Measurements from ENCODE around the gene TIPARP. TPM values are rescaled to one million over a fixed set of nuclear protein-coding genes. Genes with fewer than 3 reads are reported as not detected.

The TIPARP gene
- total RNA-seq, 4 donors from 2014 or later: 23.3 to 65.0 (median 31.2) TPM

- peaks cover 42 to 55% of the 10 kb centered on the region in 2 donors for H3K4me1 ChIP-seq
- H3K27ac ChIP-seq: no peak overlapping the region
- no peak overlapping the region for H3K4me3 ChIP-seq (replicated peaks in 1 of 3)
- no peaks in the 10 kb centered on the region for H3K9me3 ChIP-seq
- DNase-seq: no peak
- peaks cover 0 to 8% of the 10 kb centered on the region in 2 donors for H3K36me3 ChIP-seq
- TF ChIP-seq POLR2A (IDR thresholded peaks at IDR 0.05): no peak
- TF ChIP-seq, protein P1, sequence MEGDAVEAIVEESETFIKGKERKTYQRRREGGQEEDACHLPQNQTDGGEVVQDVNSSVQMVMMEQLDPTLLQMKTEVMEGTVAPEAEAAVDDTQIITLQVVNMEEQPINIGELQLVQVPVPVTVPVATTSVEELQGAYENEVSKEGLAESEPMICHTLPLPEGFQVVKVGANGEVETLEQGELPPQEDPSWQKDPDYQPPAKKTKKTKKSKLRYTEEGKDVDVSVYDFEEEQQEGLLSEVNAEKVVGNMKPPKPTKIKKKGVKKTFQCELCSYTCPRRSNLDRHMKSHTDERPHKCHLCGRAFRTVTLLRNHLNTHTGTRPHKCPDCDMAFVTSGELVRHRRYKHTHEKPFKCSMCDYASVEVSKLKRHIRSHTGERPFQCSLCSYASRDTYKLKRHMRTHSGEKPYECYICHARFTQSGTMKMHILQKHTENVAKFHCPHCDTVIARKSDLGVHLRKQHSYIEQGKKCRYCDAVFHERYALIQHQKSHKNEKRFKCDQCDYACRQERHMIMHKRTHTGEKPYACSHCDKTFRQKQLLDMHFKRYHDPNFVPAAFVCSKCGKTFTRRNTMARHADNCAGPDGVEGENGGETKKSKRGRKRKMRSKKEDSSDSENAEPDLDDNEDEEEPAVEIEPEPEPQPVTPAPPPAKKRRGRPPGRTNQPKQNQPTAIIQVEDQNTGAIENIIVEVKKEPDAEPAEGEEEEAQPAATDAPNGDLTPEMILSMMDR (IDR thresholded peaks at IDR 0.05): no peak
- intact Hi-C loops (cut with DNase I): no loop called here
- no peaks in the 10 kb centered on the region for H3K27me3 ChIP-seq
- 76 to 83% methylated on average over 2 of the region's 2 CpGs for WGBS, 2 donors
Observed at GRCh38 chr3:156680243-156680914, 6.0 kb downstream of the TIPARP start.

- no peak for DNase-seq
- Histone ChIP-seq H3K27me3 (no peaks in the 10 kb centered on the region), H3K9me3 (no peaks in the 10 kb centered on the region), H3K4me1 (peaks cover 45 to 60% of the 10 kb centered on the region in 2 donors), H3K36me3 (peaks cover 0 to 8% of the 10 kb centered on the region in 2 donors), H3K27ac (peak overlapping the region in 1 of 3 donors; percentile 12), H3K4me3 (replicated peaks in 1 of 3) (no peak overlapping the region)
- intact Hi-C loops (cut with DNase I): no loop called here
- no peak for TF ChIP-seq POLR2A (IDR thresholded peaks at IDR 0.05)
- TF ChIP-seq, protein P1 (IDR thresholded peaks at IDR 0.05): no peak
- 63 to 67% methylated on average over 4 of the region's 4 CpGs for WGBS, 2 donors
Observed at GRCh38 chr3:156681002-156681401, 6.6 kb downstream of the TIPARP start.

GRCh38 chr3:156682501-156682900 lies 8.1 kb downstream of the TIPARP start:
- Histone ChIP-seq H3K4me3 (replicated peaks in 1 of 3) (no peak overlapping the region), H3K9me3 (no peaks in the 10 kb centered on the region), H3K36me3 (peaks cover 0 to 8% of the 10 kb centered on the region in 2 donors), H3K27ac (no peak overlapping the region), H3K4me1 (peaks cover 33 to 60% of the 10 kb centered on the region in 2 donors), H3K27me3 (no peaks in the 10 kb centered on the region)
- intact Hi-C loops (cut with DNase I): no loop called here
- 88 to 94% methylated on average over 1 of the region's 1 CpG for WGBS, 2 donors
- no peak for DNase-seq
- TF ChIP-seq POLR2A (IDR thresholded peaks at IDR 0.05): no peak
- TF ChIP-seq, protein P1 (IDR thresholded peaks at IDR 0.05): no peak

DNA sequence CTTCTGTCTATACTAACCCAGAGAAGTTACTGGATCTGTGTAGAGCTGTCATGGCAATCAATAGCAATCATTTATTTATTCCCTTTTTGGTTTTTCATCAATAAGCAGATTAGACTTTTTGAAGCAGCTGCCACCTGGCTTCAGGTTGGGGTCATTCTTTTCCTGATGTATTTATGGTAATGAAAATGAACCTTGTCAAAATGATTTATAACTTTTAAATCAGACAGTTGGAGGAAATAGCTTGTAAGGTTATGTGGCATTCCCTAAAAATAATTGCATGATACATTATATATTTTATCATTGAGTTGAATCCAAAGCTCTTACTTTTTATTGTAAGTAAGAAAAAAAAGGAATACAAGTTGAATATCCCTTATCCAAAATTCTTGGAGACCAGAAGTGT lies 8.6 kb downstream of the TIPARP start:
- peaks cover 33 to 60% of the 10 kb centered on the region in 2 donors for H3K4me1 ChIP-seq
- H3K27ac ChIP-seq: no peak overlapping the region
- intact Hi-C loops (cut with DNase I): no loop called here
- no peak overlapping the region for H3K4me3 ChIP-seq (replicated peaks in 1 of 3)
- no peak for DNase-seq
- no peaks in the 10 kb centered on the region for H3K27me3 ChIP-seq
- no peaks in the 10 kb centered on the region for H3K9me3 ChIP-seq
- H3K36me3 ChIP-seq: peaks cover 0 to 7% of the 10 kb centered on the region in 2 donors
- no peak for TF ChIP-seq POLR2A (IDR thresholded peaks at IDR 0.05)
- TF ChIP-seq, protein P1 (IDR thresholded peaks at IDR 0.05): no peak

- no peaks in the 10 kb centered on the region for H3K36me3 ChIP-seq
- 37 to 62% methylated on average over 2 of the region's 2 CpGs for WGBS, 2 donors
- peaks cover 31 to 63% of the 10 kb centered on the region in 2 donors for H3K4me1 ChIP-seq
- H3K4me3 ChIP-seq (replicated peaks in 1 of 3): no peak overlapping the region
- intact Hi-C loops (cut with DNase I): no loop called here
- DNase-seq: no peak
- no peaks in the 10 kb centered on the region for H3K9me3 ChIP-seq
- TF ChIP-seq, protein P1 (IDR thresholded peaks at IDR 0.05): no peak
- no peak for TF ChIP-seq POLR2A (IDR thresholded peaks at IDR 0.05)
- H3K27ac ChIP-seq: peak overlapping the region in 1 of 3 donors; percentile 7
- no peaks in the 10 kb centered on the region for H3K27me3 ChIP-seq
Observed at GRCh38 chr3:156685198-156685597, 10.8 kb downstream of the TIPARP start.
